Measurements from ENCODE around the gene ZNF282.

The ZNF282 gene

DNA sequence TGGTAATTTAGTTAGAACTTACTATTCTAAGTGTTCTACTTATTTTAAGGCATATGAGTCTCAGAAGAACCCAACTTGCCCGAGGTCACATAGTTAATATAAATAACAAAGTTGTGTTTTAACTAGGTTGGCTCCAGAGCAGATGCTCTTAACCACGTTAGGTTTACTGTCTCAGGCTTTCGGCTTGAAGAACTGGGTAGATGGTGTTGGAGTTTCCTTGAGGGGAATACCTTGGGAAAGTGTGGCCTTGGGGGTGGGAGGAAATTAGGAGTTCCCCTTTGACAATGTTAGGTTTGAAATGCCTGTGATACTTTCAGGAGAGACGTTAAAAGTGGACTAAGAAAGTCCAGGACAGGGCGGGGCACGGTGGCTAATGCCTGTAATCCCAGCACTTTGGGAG lies 38.4 kb upstream of the ZNF282 start:
- TF ChIP-seq, protein P1, sequence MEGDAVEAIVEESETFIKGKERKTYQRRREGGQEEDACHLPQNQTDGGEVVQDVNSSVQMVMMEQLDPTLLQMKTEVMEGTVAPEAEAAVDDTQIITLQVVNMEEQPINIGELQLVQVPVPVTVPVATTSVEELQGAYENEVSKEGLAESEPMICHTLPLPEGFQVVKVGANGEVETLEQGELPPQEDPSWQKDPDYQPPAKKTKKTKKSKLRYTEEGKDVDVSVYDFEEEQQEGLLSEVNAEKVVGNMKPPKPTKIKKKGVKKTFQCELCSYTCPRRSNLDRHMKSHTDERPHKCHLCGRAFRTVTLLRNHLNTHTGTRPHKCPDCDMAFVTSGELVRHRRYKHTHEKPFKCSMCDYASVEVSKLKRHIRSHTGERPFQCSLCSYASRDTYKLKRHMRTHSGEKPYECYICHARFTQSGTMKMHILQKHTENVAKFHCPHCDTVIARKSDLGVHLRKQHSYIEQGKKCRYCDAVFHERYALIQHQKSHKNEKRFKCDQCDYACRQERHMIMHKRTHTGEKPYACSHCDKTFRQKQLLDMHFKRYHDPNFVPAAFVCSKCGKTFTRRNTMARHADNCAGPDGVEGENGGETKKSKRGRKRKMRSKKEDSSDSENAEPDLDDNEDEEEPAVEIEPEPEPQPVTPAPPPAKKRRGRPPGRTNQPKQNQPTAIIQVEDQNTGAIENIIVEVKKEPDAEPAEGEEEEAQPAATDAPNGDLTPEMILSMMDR (IDR thresholded peaks at IDR 0.05; ENCODE audit: borderline replicate concordance, insufficient read depth, low read depth, low read length): no peak
- H3K4me3 ChIP-seq (ENCODE audit: low read depth, low read length): no peak overlapping the region

DNA sequence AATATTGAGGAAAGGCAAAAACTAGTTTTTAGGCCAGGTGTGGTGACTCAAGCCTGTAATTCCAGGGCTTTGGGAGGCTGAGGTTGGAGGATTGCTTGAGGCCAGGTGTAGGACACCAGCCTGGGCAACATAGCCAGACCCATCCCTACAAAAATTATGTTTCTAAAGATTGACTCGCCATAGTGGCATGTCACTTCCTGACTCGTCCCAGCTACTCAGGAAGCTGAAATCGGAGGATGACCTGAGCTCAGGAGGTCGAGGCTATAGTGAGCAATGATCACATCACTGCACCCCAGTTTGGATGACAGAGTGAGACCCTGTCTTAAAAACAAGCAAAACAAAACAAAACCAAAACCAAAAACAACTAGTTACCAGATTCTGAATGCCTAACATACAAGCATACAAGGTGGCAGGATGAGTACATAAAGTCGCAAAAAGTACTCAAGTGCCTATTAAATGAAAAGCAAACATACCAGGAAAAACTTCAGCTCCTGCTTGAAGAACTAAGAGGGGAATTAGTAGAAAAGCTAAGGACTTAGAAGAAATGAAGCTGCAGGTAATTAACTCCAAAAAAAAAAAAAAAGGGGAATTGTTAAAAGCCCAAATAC lies 34.0 kb upstream of the ZNF282 start:
- H3K4me3 ChIP-seq (ENCODE audit: low read depth, low read length): no peak overlapping the region
- TF ChIP-seq, protein P1 (IDR thresholded peaks at IDR 0.05; ENCODE audit: borderline replicate concordance, insufficient read depth, low read depth, low read length): no peak

DNA sequence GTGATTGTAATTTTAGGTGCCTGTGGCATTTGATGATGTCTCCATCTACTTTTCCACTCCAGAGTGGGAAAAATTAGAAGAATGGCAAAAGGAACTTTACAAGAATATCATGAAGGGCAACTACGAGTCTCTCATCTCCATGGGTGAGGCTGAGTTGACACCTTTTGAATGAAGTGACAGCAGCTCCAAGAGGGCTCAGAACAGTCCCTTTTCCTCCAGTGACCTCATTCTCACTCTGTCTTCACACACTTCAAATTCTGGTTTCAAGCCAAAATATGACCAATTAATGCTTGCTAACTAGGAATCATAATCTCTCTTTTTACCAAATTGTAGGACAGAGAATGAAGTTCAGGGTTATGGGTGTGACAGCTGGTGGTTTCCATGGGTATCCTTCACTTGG lies 29.2 kb upstream of the ZNF282 start:
- TF ChIP-seq, protein P1 (IDR thresholded peaks at IDR 0.05; ENCODE audit: borderline replicate concordance, insufficient read depth, low read depth, low read length): no peak
- no peak overlapping the region for H3K4me3 ChIP-seq (ENCODE audit: low read depth, low read length)

DNA sequence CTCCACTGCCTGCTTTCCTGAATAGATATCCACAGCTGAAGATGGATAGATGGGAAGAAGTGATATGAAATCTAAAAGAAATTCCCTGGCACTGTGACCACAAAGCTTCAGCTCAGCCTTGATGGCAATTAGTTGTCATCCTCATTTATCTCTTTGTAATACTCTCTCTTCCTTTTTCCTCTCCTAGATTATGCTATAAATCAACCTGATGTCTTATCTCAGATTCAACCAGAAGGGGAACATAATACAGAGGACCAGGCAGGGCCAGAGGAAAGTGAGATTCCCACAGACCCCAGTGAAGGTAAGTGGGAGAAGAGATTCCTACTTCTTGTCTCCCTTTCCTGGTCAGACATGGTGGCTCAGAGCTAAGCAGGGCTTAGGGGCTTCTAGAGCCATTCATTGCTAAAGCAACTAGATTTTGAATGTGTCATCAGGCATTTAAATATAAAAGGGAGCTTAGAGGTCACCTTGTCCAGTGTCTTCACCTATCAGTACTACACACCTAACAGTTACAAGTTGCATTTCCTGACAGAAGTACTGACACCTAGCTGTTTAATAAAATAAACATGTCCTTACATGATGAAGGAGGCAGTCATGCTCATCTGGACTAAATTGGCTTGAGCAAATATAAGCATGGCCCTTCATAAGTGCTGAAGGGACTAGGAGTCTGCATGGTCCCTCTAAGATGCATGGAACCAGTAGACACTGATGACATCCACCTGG lies 28.6 kb upstream of the ZNF282 start:
- H3K4me3 ChIP-seq (ENCODE audit: low read depth, low read length): no peak overlapping the region
- TF ChIP-seq, protein P1 (IDR thresholded peaks at IDR 0.05; ENCODE audit: borderline replicate concordance, insufficient read depth, low read depth, low read length): no peak

DNA sequence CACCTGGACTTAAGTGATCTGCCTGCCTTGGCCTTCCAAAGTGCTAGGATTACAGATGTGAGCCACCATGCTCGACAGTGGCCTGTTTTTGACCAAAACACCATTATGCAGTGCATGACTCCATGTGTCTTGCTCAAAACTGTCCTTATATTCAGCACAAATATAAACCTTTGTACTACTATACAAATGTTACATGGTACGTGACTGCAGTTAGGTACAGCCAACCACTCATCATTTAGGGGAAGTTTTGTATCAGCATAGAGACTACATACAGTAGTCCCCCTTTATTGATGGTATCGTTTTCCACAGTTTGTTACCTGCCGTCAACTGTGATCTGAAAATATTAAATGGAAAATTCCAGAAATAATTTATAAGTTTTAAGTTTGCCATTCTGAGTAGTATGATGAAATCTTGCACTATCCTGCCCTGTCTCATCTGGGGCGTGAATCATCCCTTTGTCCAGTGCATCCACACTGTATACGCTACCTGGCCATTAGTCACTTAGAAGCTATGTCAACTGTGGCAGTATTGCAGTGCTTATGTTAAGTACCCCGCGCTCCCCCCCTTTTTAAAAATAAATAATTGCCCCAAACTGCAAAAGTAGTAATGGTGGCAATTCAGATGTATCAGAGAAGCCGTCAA lies 23.3 kb upstream of the ZNF282 start:
- TF ChIP-seq, protein P1 (IDR thresholded peaks at IDR 0.05; ENCODE audit: borderline replicate concordance, insufficient read depth, low read depth, low read length): no peak
- no peak overlapping the region for H3K4me3 ChIP-seq (ENCODE audit: low read depth, low read length)

DNA sequence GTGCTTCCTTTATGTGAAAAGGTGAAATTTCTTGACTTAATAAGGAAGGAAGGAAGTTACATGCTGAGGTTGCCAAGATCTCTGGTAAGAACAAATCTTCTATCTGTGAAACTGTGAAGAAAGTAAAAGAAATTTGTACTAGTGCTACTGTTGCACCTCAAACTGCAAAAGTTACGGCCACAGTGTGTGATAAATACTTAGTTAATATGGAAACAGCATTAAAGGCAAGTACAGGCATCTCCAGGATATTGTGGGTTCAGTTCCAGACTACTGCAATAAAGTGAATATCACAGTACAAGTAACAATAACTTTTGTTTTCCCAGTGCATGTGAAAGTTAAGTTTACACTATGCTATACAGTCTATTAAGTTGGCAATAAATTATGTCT lies 22.8 kb upstream of the ZNF282 start:
- H3K4me3 ChIP-seq (ENCODE audit: low read depth, low read length): no peak overlapping the region
- TF ChIP-seq, protein P1 (IDR thresholded peaks at IDR 0.05; ENCODE audit: borderline replicate concordance, insufficient read depth, low read depth, low read length): no peak
